GM21619 (cell line): ENCODE data around the gene OR10G7.
A peak's percentile ranks its signal among the peaks of the same experiment; 100 is the strongest.

Source experiments
- ATAC-seq: cut with Tn5 transposase; IDR thresholded peaks from one replicate; pipeline ENCODE4 v1.9.1; 2021; ENCODE audit not compliant: unreplicated experiment

The OR10G7 gene, protein sequence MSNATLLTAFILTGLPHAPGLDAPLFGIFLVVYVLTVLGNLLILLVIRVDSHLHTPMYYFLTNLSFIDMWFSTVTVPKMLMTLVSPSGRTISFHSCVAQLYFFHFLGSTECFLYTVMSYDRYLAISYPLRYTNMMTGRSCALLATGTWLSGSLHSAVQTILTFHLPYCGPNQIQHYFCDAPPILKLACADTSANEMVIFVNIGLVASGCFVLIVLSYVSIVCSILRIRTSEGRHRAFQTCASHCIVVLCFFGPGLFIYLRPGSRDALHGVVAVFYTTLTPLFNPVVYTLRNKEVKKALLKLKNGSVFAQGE

GRCh38 chr11:124041254-124041653 lies at the start of gene OR10G7:
TSS of gene OR10G7 (minus strand) at chr11:124041325. CDS start at chr11:124039001, 2,324 bp downstream.
- no peak for ATAC-seq

GRCh38 chr11:124085997-124086846 lies 45.1 kb upstream of the OR10G7 start:
- ATAC-seq, result no peak

- ATAC-seq, result no peak
Observed at GRCh38 chr11:124085583-124085982, 44.5 kb upstream of the OR10G7 start.

DNA sequence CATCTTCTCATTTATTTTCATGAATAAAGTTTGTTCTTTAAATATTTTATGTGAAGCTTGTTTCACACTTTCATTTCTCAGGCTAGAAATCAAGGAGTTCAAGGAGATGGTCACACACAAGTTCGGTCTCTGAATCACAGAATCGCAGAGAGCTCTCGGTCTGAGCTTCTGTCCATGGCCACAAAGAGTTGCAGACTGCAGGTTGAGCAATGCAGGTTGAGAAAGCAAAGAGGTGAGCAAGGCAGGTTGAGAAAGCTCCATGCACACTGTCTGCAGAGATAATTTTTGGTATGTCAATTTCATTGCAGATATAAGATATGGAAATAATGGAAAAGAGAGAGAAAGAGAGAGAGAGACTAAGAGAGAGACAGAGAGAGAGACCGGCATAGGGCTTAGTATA lies 41.2 kb upstream of the OR10G7 start:
- no peak for ATAC-seq

DNA sequence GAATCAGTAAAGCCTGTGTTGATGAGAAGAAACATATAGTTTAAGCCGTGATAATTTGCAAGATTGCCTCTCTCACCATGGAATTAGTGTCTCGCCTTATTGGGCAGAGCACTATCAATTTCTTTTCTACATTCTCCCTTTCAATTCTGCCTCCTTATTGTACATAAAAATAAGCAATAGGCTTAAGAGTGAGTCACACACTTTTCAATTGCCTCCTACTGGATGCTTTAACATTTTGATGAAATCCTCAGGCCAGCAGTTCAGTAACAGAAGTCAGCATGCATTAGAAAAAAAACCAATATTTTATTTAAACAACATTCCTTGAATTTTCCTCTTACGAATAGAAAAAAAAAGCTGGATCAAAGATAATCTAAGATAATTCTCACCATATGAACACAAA lies 40.4 kb upstream of the OR10G7 start:
- ATAC-seq, result no peak

- ATAC-seq, result no peak
Observed at GRCh38 chr11:124080327-124081001, 39.3 kb upstream of the OR10G7 start.

- ATAC-seq, result no peak
Observed at GRCh38 chr11:124079631-124080326, 38.7 kb upstream of the OR10G7 start.

- ATAC-seq, result no peak
Observed at GRCh38 chr11:124078591-124078990, 37.5 kb upstream of the OR10G7 start.

DNA sequence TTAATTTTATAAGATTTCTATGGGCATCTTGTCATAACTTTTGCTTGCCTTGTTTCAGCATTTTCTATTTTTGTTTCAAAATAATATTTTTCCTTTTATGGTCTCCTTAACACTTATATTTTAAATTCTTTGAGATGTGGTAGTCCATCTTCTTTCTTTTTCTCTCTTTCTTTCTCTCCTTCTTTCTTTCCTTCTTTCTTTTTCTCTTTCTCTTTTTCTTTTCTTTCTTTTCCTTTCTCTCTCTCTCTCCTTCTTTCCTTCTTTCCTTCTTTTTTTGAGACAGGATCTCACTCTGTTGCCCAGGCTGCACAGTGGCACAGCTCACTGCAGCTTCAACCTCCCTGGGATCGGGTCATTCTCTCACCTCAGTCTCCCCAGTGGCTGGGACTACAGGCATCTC lies 36.1 kb upstream of the OR10G7 start:
- no peak for ATAC-seq

GRCh38 chr11:124075841-124076651 lies 34.9 kb upstream of the OR10G7 start:
- ATAC-seq, result peak; percentile 58

- ATAC-seq, result no peak
Observed at GRCh38 chr11:124075492-124075840, 34.3 kb upstream of the OR10G7 start.

GRCh38 chr11:124074554-124074953 lies 33.4 kb upstream of the OR10G7 start:
- no peak for ATAC-seq

DNA sequence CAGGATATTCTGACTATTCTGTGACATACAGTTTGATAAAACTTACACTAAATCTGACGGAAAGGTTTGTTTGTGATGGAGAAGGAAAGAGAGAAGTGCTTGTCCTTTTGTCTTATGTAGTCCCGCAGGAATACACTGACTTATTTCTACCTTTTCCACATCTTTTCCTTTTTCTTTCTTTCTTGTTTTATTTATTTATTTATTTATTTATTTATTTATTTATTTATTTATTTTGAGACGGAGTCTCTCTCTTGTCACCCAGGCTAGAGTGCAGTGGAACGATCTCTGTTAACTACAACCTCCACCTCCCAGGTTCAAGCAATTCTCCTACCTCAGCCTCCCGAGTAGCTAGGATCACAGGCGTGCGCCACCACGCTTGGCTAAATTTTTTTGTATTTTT lies 31.0 kb upstream of the OR10G7 start:
- no peak for ATAC-seq

GRCh38 chr11:124071623-124071948 lies 30.5 kb upstream of the OR10G7 start:
- ATAC-seq, result no peak

DNA sequence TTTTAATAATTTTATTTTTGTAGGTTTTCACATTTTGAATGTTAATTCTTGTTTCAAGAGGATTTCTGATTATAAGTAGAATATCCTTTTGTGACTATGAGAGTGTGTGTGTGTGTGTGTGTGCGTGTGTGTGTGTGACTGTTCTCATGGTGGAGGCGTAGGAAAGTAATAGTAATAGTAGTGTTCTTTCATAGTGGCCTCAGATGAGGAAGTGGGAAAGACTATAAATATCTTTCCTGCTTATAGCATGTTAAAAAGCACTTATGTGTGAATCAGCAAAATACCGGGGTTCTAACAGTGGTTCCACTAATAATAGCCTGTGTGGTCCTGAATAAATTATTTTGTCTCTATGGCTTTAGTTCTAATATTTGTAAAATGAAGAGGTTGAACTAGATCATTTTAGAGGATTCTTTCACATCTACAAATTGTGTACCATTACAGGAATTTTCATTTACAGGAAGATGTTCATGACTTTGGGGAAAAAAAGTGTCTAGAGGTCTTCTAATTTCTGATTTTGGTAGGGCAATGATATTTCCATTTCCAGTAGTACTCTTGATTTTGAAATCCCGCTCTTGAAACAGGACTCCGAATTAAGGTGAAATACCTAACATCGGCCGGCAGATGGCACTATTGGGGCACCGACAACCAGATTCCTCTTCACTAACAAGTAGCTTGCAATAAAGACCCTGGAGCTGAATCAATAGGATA lies 29.9 kb upstream of the OR10G7 start:
- peak; percentile 88 for ATAC-seq

DNA sequence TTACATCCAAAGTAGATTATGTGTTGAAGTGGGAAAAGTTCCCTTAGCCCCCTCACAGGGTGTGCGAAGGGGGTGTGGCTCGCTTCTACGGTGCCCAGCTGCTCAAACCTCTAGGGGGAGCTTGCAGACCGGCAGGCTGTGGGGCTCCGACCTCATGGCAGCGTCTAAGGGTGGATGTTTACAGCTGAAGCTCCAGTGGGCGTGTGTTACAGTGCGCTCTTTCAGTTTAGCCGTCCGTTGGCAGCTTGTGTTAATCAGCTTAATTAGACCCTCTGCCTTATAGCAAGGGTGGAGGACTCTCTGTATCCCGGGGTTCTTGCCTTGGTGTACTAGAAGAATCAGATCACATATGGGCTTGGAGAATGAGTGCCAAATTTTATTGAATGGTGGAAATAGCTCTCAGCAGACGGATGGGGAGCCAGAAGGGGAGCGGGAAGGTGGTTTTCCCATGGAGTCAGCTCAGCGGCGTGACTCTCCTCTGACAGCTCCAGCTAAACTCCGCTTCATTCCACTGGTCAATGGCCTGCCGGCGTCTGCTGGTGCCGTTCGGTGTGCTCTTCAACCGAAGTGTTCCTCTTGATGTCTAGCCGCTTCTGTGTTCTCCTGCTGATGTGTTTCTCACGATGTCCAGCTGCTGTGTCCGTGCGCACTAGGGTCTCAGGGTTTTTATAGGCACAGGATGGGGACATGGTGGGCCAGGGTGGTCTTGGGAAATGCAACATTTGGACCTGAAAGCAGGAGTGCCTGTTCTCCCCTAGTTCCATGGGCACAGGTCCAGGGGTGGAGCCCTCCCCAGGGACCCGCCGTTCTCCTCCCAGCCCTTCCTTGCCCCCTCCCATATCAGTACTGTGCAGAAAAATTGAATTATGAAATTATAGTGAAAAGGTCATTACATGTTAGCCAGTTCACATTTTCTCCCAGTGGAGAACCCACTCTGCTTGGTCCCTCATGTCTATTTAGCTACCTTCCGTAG lies 28.6 kb upstream of the OR10G7 start:
- ATAC-seq, result peak; percentile 71

DNA sequence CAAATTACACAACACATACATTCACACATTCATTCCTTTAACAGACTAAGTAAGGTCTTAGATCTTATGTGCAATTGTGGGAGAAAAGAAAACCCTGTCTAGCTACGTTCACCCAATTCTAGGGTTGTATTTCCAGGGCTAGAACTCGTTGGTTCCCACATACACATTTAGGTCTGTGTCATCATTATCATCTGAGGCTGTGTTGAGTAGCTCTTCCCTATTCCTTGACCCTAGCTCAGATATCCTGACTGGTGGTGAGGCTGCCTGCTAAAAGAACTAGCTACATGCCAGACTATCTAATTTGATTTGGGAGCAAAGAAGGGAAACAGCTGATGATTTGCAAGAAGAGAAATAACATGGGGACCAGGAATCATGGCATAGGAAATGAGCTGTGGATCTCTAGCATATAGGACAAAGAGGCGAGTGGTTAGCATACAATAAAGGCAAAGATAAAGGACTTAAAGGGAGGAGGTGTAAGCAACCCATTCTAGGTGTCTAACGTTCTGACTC lies 27.5 kb upstream of the OR10G7 start:
- no peak for ATAC-seq

- ATAC-seq, result no peak
Observed at GRCh38 chr11:124052966-124053365, 11.8 kb upstream of the OR10G7 start.

- ATAC-seq, result no peak
Observed at GRCh38 chr11:124050748-124051147, 9.6 kb upstream of the OR10G7 start.
